ENCODE measurements around the gene OR4N5.

GRCh38 chr14:20194101-20194500 lies 55.5 kb downstream of the OR4N5 start:
- no peak for TF ChIP-seq CTCF (conservative IDR thresholded peaks at IDR 0.05; ENCODE audit: low read depth, low read length)
- no peak for TF ChIP-seq EZH2phosphoT487 (IDR thresholded peaks at IDR 0.05; ENCODE audit: borderline replicate concordance, low read length)
